ENCODE results near the gene SELP.
A peak's percentile ranks its signal among the peaks of the same experiment; 100 is the strongest.

The SELP gene

GRCh38 chr1:169576241-169576934 lies 53.5 kb downstream of the SELP start:
- no peak for DNase-seq (ENCODE audit: low read depth)

GRCh38 chr1:169574336-169574735 lies 55.6 kb downstream of the SELP start:
- no peak for DNase-seq (ENCODE audit: low read depth)

GRCh38 chr1:169572187-169572586 lies 57.7 kb downstream of the SELP start:
- no peak for DNase-seq (ENCODE audit: low read depth)

- DNase-seq (ENCODE audit: low read depth): no peak
Observed at GRCh38 chr1:169571450-169571849, 58.5 kb downstream of the SELP start.

- no peak for DNase-seq (ENCODE audit: low read depth)
Observed at GRCh38 chr1:169570172-169570574, 59.8 kb downstream of the SELP start.

GRCh38 chr1:169568497-169568896 lies 61.4 kb downstream of the SELP start:
- no peak for DNase-seq (ENCODE audit: low read depth)

GRCh38 chr1:169565335-169566271 lies 64.3 kb downstream of the SELP start:
- DNase-seq (ENCODE audit: low read depth): no peak

GRCh38 chr1:169563650-169564049 lies 66.3 kb downstream of the SELP start:
- DNase-seq (ENCODE audit: low read depth): no peak

- DNase-seq (ENCODE audit: low read depth): no peak
Observed at GRCh38 chr1:169563019-169563615, 66.8 kb downstream of the SELP start.

- no peak for DNase-seq (ENCODE audit: low read depth)
Observed at GRCh38 chr1:169561692-169562091, 68.2 kb downstream of the SELP start.

GRCh38 chr1:169557131-169557530 lies 72.8 kb downstream of the SELP start:
- no peak for DNase-seq (ENCODE audit: low read depth)

GRCh38 chr1:169550294-169550693 lies 79.6 kb downstream of the SELP start:
- DNase-seq (ENCODE audit: low read depth): no peak

- no peak for DNase-seq (ENCODE audit: low read depth)
Observed at GRCh38 chr1:169548282-169548681, 81.6 kb downstream of the SELP start.

- no peak for DNase-seq (ENCODE audit: low read depth)
Observed at GRCh38 chr1:169546087-169546995, 83.6 kb downstream of the SELP start.

- no peak for DNase-seq (ENCODE audit: low read depth)
Observed at GRCh38 chr1:169545472-169545871, 84.5 kb downstream of the SELP start.

GRCh38 chr1:169538998-169539871 lies 90.7 kb downstream of the SELP start:
- DNase-seq (ENCODE audit: low read depth): peak; percentile 30
